Measurements from ENCODE around the gene HTRA1. TPM values are rescaled to one million over a fixed set of nuclear protein-coding genes. Genes with fewer than 3 reads are reported as not detected.
A peak's percentile ranks its signal among the peaks of the same experiment; 100 is the strongest.

The HTRA1 gene
- total and polyA plus RNA-seq, 12 donors = 23.4 to 108 (median 70.2) TPM

DNA sequence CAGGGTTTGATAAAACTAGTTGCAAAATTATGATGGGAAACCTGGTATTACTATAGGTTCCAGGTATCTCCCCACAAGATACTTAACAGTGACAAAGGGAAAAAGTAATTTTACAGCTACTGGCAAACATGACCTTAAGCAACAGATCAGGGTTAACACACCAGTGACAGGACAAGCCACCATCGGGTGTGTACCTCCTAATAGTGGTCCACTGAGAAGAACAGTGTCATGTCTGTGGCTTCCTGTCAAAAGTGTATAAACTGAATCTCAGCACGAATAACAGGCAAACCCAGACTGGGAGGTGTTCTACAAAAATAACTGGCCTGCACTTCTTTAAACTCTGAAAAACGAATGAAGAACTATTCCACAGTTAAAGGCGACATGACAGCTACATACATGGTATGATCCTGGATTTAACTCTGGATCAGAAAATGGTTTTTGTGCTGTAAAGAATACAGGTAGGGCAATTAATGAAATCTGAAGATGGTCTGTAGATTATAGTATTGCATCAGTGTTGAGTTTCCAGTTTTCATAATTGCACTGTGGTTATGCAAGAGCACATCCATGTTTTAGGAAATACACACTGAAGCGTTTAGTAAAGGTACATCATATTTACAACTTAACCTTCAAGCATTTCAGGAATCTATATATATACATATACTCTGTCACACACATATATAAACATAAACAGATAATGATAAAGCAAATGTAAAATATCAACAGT lies 38.9 kb upstream of the HTRA1 start:
- DNase-seq = no peak
- H3K36me3 ChIP-seq = peaks cover 0 to 96% (median 5%) of the 10 kb centered on the region in 9 donors
- TF ChIP-seq, protein P1, sequence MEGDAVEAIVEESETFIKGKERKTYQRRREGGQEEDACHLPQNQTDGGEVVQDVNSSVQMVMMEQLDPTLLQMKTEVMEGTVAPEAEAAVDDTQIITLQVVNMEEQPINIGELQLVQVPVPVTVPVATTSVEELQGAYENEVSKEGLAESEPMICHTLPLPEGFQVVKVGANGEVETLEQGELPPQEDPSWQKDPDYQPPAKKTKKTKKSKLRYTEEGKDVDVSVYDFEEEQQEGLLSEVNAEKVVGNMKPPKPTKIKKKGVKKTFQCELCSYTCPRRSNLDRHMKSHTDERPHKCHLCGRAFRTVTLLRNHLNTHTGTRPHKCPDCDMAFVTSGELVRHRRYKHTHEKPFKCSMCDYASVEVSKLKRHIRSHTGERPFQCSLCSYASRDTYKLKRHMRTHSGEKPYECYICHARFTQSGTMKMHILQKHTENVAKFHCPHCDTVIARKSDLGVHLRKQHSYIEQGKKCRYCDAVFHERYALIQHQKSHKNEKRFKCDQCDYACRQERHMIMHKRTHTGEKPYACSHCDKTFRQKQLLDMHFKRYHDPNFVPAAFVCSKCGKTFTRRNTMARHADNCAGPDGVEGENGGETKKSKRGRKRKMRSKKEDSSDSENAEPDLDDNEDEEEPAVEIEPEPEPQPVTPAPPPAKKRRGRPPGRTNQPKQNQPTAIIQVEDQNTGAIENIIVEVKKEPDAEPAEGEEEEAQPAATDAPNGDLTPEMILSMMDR (IDR thresholded peaks at IDR 0.05) = no peak
- H3K9me3 ChIP-seq = no peaks in the 10 kb centered on the region
- H3K4me1 ChIP-seq = peaks cover 0 to 50% (median 30%) of the 10 kb centered on the region in 9 donors
- no peak overlapping the region for H3K4me3 ChIP-seq
- peak in 2 of 8 donors; percentile 30 to 42 for ATAC-seq
- peak overlapping the region in 2 of 10 donors; percentile 29 to 39 for H3K27ac ChIP-seq
- H3K27me3 ChIP-seq = no peaks in the 10 kb centered on the region
- 69 to 73% methylated on average over 5 of the region's 5 CpGs for WGBS, 2 donors
- intact Hi-C loops (cut with DNase I) = loop anchor here in 2 of 10 donors (5.0 kb wide), 2 partner anchors 45 to 80 kb away; no protein-coding TSS in a partner anchor

DNA sequence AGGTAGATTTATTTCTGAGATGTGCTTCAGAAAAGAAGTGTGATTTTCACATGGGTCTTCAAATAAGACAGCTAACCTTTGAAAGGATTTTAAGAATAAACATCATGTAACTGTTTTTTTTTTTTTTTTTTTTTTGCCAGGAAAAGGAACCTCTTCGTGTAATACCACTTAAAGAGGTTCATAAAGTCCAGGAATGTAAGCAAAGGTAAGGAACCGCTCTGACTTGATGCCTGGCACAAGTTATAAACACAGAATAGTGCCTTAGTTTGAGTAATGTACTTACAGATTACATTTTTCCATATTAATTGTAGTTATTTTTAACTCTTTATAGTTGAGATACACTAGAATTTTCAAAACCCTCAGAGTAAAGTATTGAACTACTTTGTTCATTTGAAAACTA lies 37.3 kb upstream of the HTRA1 start:
- 94 to 98% methylated on average over 2 of the region's 2 CpGs for WGBS, 2 donors
- no peak overlapping the region for H3K4me3 ChIP-seq
- intact Hi-C loops (cut with DNase I) = loop anchor here in 2 of 10 donors (5.0 kb wide), 2 partner anchors 47 to 82 kb away; no protein-coding TSS in a partner anchor
- H3K36me3 ChIP-seq = peaks cover 0 to 95% (median 9%) of the 10 kb centered on the region in 9 donors
- TF ChIP-seq, protein P1 (IDR thresholded peaks at IDR 0.05) = no peak
- DNase-seq (no peak), ATAC-seq (no peak)
- no peaks in the 10 kb centered on the region for H3K9me3 ChIP-seq
- peaks cover 0 to 42% (median 35%) of the 10 kb centered on the region in 9 donors for H3K4me1 ChIP-seq
- H3K27me3 ChIP-seq = no peaks in the 10 kb centered on the region
- H3K27ac ChIP-seq = no peak overlapping the region

DNA sequence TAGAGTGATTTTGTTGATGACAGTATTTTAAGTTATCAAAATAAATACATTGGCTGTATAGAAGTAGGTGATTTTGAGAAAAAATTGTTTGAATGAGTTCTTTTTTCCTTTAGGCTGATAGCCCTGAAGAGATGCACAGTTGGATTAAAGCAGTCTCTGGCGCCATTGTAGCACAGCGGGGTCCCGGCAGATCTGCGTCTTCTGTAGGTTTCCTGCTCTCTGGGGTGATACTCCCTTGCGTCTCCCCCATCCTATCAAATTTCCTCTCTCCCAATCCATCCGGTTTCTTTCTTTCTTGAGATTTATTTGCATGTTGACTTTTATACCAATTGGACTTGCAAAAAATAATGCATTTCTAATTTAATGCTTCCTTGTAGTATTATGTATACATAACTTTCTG lies 34.5 kb upstream of the HTRA1 start:
- TF ChIP-seq, protein P1 (IDR thresholded peaks at IDR 0.05) = no peak
- WGBS, 2 donors = 76 to 89% methylated on average over 6 of the region's 6 CpGs
- Histone ChIP-seq H3K4me1 (peaks cover 0 to 16% (median 8%) of the 10 kb centered on the region in 9 donors), H3K27me3 (no peaks in the 10 kb centered on the region), H3K36me3 (peaks cover 0 to 95% (median 10%) of the 10 kb centered on the region in 9 donors), H3K9me3 (no peaks in the 10 kb centered on the region), H3K27ac (no peak overlapping the region), H3K4me3 (no peak overlapping the region)
- DNase-seq (no peak), ATAC-seq (no peak)
- intact Hi-C loops (cut with DNase I) = loop anchor here in 1 of 10 donors (5.0 kb wide), 1 partner anchor 35 kb away; no protein-coding TSS in a partner anchor

DNA sequence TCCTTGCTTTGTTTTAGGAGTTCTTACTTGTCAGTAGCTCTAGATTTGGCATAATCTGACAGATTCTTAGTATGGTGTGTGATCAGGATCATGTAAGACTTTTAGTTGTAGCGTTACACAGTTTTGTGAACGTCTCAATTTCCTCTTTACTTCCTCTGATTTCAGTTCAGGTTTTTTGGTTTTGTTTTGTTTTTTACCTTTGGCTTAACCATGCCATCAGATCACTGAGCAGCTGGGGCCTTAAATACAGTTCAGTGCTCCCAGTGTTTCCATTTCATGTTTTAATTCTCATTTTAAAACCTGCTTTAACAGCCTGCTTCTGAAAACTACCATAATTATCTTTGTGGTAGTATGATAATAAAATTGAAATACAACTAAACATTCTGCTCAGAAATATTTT lies 34.1 kb upstream of the HTRA1 start:
- Histone ChIP-seq H3K9me3 (no peaks in the 10 kb centered on the region), H3K4me1 (peaks cover 0 to 12% (median 8%) of the 10 kb centered on the region in 9 donors), H3K4me3 (no peak overlapping the region), H3K27me3 (no peaks in the 10 kb centered on the region), H3K27ac (no peak overlapping the region), H3K36me3 (peaks cover 0 to 95% (median 12%) of the 10 kb centered on the region in 9 donors)
- WGBS, 2 donors = 69 to 78% methylated on average over 2 of the region's 2 CpGs
- DNase-seq = no peak
- TF ChIP-seq, protein P1 (IDR thresholded peaks at IDR 0.05) = no peak
- ATAC-seq = no peak
- intact Hi-C loops (cut with DNase I) = loop anchor here in 1 of 10 donors (5.0 kb wide), 1 partner anchor 35 kb away; no protein-coding TSS in a partner anchor

Measured in heart right ventricle (tissue), 16 donors.